GM21390 (cell line): ENCODE data around the gene SMIM9.
"Not testable (repeated sequence)": the region's sequence is repeated elsewhere in the genome, so short reads cannot be mapped to it uniquely, and the experiment has no call there.

ENCODE experiments used
- ATAC-seq: cut with Tn5 transposase; IDR thresholded peaks from one replicate; pipeline ENCODE4 v1.9.1; 2021; ENCODE audit not compliant: unreplicated experiment

Gene SMIM9

DNA sequence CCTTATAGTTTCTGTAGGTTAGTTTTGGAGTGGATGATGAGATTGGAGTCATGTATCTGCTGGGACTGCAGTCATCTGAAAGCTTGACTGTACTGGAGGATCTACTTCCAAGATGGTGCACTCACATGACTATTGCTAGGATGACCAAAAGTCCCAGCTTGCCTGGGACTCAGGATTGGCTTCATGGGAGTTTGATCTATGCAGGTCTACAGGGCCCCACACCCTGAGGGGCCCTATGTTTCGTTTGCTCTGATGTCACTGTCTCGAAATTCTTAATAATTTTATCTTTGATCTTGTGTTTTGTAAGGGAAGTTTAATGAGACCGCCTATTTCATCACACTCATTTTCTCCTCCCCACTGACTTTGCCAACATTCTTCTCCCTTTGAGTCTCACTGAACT lies at the start of gene SMIM9:
TSS of gene SMIM9 (minus strand) at position 101 of the 400 bp plus-strand sequence. CDS start 3,806 bp downstream, outside the sequence.
- ATAC-seq, result no peak

DNA sequence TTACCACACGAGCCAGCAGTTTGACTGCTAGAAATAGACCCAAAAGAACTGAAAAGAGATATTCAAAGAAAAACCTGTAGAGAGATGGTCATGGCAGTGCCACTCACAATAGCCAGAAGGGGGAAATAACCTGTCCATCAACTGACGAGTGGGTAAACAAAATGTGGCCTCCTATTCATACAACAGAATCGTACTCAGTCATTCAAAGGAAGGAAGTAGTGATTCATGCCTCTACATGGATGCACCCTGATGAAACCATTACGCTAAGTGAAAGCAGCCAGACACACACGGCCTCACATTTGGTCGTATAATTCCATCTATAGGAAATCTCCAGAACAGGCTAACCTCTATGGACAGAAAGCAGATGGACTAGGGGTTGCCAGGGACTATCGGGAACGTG lies 49.6 kb upstream of the SMIM9 start:
- ATAC-seq, result not testable (repeated sequence)

DNA sequence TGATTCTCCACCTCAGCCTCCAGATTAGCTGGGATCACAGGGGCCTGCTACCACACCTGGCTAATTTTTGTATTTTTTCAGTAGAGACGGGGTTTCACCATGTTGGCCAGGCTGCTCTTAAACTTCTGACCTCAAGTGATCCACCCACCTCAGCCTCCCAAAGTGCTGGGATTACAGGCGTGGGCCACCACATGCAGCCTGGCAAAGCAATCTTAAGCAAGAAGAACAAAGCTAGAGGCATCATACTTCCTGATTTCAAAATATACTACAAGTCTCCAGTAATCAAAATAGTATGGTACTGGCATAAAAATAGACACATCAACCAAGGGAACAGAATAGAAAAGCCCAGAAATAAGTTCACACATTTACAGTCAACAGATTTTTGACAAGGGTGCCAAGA lies 38.9 kb upstream of the SMIM9 start:
- ATAC-seq, result no peak

DNA sequence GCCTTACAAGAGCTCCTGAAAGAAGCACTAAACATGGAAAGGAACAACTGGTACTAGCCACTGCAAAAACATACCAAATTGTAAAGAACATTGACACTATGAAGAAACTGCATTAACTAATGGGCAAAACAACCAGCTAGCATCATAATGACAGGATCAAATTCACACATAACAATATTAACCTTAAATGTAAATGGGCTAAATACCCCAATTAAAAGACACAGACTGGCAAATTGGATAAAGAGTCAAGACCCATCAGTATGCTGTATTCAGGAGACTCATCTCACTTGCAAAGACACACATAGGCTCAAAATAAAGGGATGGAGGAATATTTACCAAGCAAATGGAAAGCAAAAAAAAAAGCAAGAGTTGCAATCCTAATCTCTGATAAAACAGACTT lies 34.1 kb upstream of the SMIM9 start:
- ATAC-seq, result not testable (repeated sequence)

DNA sequence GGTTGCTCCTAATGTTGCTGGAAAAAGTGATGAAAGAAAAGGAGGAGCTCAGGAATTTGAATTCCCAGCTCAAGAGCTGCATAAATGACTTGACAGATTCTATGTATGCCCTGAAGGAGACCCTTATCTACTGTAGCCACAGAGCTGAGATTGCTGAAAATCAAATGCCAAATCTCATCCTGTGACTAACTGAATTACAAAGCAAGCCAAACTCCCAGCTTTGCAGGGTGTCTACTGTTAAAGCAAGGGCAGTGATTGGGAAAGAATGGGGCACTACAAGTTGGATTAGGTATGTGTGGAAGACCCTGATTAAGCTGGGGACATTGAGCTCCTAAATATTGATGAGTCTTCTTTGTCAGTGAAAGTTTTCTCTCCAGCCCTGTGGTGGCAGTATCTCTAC lies 20.8 kb upstream of the SMIM9 start:
- no peak for ATAC-seq

DNA sequence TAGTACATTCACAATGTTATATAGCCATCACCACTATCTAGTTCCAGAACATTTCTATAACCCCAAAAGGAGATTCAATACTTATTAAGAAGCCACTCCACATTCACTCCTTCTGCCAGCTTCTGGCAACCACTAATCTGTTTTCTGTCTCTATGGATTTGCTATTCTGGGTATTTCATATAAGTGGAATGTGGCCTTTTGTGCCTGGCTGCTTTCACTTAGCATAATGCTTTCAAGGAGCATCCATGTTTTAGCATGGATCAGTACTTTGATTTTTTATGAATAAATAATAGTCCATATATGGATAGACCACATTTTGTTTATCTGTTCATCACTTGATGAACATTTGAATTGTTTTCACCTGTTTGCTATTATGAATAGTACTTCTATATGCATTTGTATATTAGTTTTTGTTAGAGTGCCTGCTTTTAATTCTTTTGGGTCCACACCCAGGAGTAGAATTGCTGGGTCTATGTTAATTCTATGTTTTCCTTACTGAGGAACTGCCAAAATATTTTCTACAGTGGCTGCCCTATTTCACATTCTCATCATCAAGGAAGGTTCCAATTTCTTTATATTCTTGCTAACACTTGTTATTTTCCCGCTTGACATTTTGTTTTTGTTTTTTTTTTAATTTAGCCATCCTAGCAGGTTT lies 16.6 kb upstream of the SMIM9 start:
- ATAC-seq, result no peak

DNA sequence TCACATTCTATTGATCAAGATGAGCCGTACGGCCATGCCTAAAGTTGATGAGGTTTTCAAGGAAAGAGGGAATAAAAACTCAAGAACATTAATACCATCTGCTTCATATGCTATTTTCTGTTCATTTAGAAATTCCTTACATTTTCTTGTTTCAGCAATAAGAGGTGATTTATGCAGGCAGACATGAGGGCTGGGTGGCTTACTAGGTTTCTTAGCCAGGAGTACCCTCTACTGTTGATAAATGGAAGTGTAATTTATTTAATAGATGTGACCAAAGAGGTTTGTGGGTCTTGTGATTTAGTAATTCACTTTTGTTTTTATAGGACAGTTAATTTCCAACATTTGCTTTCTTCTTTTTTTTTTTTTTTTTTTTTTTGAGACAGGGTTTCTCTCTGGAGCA lies 6.4 kb upstream of the SMIM9 start:
- no peak for ATAC-seq

DNA sequence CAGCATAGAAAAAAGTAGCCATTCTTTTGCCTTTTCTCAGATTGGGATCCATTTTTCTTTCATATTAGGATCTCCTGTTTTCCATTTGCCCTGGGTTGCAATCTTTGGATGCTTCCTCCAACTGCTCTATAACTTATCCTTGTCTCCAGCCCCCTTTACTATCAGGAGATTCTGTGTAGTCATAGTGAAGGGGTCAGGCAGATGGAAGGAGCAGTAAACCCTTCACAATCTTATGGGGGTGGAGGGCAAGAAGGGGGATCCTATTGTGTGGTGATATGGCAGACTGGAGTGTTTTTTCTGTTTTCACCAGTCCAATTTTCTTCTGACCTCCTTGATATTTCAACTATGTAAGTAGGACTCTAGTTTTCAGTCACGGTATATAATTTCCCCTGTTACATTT lies 1.7 kb upstream of the SMIM9 start:
- ATAC-seq, result no peak

DNA sequence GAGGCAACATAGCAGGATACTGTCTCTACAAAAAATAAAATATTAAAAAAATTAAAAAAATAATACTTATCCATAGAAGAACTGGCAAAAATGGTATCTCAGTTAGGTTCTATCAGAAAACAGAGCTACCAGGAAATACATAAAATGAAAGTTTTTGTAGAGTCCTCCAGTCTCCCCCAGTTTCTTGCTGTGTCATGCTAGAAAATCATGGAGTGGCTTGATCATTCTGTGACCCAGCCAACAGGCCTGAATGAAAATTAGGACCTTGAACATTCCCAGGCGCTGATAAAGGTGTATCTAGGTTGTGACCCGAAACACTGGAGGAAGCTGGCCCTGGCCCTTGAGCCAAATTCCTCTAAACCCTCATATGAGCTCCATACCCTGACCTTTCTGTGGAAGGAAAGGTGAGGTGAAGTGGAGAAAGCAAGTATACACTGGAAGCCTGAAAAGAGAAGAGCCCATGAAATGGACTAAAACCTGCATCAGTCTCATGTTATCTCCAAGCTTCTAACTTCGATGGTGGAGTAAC lies 652 bp downstream of the SMIM9 start:
- no peak for ATAC-seq

DNA sequence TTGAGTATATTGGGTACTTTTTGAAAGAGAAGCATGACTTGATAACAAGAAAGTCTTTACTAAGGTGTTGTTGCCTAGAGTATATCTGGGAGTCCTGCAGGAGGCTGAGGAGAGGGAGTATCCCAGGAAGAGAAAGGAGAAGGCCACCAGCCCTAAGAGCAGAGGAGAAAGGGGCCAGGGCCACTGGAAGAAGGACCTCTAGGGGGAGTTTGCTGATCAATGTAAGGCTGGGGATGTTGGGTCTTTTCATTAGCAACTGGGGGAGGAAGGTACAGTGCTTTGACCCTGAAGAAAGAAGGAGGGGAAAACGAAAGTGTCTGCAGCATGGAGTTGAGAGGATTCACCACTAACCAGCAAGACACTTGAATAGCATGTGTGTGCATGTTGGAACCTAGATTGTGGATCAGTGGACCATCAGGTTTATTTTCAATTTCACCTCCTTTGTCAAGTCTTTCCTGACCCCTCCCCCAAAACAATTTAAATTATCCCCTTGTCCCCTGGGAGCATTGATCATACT lies 4.5 kb downstream of the SMIM9 start:
- ATAC-seq, result no peak

DNA sequence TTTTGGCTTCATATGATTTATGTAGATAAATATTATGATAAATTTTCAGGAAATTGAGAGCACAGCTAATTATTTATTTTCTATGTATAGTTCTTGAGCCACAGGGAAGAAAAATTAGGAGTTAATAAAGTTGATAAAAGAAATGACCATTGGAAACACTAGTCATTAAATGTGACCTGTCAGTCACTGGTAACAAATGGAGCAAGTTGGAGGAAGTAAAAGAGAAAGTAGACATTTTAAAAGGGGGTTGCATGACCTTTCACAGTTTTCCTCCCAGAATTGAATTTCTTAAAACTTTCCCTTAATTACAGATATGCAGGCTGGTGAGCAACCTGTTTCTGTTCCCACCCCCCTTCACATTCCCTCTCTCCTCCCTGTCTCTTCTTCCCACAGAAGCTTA lies 5.3 kb downstream of the SMIM9 start:
- ATAC-seq, result no peak

DNA sequence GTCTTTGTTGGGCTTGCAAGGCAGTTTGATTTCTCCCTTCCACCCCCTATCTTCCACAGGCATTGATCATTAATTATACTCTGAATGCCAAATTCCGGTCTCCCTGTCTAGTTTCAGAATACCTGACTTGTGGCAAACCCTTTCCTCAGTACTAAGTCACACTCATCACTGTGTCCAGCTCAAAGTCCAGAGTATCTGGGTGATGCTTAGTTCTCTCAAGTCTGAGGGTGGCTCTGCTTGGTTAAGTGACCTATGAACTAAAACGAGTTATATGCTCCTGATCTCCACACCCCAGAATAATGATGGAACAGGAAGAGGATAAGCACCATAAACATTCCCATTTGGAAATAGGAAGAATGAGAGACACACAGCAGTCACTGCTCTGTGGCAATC lies 6.5 kb downstream of the SMIM9 start:
- no peak for ATAC-seq

DNA sequence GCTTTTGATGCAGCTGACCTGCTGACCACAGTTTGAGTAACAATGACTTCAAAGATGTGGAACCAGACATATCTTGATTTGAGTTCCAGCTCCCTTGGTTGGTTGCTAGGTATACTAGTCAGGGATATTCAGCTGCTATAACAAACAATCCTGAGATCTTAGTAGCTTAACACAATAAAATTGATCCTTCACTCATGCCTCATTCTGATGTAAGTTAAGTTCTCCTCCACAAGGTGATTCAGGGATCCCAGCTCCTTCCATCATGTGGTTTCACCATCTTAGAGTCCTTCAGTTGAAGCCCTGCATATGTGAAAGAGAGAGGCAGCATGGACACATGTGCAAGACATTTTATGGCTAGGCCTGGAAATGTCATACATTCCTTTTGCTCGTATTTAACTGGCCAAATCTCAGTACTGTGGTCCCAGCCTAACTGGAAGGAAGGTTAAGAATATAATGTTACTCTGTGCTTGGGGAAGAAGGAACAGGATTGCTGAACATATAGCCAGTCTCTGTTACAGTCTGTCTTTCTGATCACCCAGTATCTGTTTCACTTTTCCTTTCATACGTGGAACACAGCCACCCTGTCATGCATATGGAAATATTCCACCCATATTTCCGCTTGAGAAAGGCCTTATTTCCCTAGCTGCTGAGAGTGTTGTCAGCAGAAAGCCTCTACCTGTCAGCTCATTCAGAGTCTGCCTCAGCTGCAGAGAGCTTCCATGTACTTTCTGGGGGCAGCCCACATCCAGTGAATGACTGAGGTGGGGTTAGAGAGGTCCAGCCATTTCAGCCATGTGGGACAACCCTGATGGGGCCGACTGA lies 7.1 kb downstream of the SMIM9 start:
- peak; percentile 95 for ATAC-seq

DNA sequence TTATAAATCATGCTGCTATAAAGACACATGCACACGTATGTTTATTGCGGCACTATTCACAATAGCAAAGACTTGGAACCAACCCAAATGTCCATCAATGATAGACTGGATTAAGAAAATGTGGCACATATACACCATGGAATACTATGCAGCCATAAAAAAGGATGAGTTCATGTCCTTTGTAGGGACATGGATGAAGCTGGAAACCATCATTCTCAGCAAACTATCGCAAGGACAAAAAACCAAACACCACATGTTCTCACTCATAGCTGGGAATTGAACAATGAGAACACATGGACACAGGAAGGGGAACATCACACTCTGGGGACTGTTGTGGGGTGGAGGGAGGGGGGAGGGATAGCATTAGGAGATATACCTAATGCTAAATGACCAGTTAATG lies 8.9 kb downstream of the SMIM9 start:
- not testable (repeated sequence) for ATAC-seq

DNA sequence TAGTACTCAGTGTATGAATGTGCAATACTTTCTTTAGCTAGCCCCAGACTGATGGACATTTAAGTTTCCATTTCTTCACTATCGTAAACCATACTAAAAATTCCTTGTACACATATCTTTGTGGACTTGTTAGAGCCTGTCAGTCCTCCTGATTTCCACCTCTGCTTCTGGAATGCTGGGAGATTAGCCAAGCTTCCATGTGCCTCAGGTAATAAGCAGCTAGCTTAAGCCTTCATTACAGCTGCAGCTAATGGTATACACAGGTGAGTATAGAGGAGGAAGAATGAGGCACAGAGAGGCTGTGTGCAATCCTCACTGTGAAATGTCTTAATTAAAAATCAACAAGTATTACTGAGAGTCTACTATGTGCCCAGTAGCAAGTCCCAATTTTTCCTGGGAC lies 9.8 kb downstream of the SMIM9 start:
- no peak for ATAC-seq

DNA sequence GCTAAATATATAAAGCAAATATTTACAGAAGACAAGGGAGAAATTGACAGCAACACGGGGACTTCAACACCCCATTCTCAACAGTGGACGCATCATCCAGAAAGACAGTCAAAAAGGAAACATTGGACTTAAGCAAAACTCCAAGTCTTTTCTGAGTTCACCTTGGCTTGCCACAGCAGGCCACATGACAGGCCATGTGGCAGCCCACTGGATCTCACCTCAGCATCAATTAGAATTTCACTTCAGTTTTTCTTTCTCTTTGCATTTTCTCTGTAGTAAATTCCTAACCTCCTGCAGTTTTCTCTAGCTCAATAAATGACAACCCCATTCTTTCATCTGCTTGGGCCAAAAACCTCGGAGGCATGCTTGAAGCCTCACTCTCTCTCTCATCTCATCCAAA lies 12.4 kb downstream of the SMIM9 start:
- no peak for ATAC-seq

DNA sequence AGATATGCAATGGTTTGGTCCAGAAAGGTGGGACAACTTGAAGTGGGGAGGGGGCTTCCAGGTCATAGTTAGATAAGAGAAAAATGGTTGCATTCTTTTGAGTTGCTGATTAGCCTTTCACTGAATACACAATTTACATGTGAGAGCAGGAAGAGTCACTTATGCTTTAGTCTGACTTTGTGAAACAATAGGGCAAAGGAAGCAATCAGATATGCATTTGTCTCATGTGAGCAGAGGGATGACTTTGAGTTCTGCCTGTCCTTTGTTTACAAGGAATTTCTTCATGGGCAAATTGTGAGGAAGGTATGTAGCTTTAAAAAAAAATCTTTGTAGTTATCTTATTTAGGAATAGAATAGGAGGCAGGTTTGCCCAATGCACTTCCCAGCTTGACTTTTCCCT lies 12.9 kb downstream of the SMIM9 start:
- no peak for ATAC-seq

DNA sequence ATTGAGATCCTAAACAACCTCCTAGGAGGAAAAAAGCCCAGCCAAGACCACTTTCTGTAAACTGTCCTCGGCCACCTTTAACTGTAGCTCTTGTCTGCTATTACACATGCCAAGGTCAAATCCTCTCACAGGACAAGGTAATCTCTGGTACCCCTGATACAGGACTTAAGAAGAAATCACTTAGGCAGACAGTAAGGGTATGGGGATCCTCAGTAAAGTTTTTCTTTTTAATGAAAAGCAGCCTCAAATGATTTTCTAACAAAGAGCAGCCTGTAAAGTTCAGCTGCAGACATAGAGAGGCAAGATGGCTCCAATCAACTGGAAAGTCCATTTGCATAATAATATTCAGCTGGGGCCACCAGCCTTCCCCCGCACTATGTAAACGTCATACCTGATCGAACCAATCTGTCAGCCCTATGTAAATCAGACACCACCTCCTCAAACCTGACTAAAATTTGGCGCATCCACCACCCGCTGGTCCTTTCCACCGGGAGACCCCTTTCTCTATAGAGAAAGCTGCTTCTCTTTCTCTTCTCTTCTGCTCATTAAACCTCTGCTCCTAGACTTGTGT lies 14.6 kb downstream of the SMIM9 start:
- ATAC-seq, result no peak

DNA sequence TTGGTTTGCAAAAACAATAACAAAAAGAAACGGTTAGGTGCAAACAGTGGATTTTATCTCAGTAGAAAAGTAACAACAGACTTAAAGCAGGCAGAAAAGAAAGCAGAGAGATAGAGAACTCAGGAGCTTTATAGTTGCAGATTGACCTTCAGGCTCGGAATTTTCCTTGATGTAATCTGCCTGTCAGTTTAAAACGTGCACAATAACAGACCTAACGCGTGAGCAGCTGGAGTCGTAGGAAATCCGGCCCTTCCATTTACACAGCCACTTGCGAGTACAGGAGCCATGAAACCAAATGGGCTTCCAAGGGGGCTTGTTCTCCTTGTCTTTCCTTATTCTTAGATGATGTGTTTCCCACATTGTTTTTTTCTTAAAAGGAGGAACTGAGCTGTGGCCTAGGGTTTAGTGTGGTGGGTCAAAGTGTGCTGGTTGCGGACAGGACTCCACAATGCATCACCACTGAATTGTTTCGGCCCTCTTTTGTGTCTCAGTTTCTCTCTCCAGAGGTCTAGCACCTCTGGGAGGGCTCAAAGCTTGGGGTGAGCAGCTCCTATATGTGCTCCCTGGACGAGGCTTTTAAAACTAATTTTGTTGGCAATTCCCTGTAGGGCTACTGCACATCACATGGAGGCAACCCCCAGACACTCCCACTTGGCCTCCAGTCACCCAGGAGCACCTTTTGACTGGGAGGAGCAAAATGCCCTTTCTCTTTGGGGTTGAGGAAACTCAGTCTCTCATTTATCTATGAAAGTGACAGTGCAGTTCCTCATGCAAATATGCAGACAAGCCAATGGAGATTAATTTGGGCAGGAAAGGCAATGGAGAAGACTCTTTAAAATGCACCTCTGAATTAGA lies 15.3 kb downstream of the SMIM9 start:
- ATAC-seq, result no peak

DNA sequence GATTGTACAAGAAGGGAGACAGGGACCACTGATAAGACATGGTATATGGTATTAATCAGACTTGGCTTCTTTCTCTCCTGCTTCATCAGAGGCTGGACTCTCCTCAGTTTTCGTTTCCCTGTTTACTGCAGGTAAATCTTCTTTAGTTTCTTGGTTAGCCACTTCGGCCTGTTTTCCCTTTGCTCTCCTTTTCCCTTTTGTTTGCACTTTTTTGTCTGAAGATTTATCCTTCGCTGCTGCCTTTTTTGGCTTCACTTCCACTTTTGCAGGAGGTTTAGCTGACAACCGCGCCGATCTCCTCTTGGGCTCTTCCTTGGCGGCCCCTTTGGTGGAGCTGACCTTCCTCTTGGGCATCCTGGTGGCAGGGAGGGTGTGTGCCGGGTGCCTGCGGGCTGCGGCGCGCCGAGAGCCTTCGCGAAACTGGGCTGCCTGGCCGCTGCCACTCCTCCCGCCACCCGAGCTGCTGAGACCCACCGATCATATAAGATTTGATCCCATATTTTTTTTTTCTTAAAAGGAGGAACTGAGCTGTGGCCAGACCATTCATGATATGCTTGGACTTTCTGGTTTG lies 17.3 kb downstream of the SMIM9 start:
- ATAC-seq, result not testable (repeated sequence)
